CD4-positive, alpha-beta T cell (primary cell): Measurements from ENCODE around the gene MAMLD1. TPM values are rescaled to one million over a fixed set of nuclear protein-coding genes. Genes with fewer than 3 reads are reported as not detected.

Source experiments
- ATAC-seq: fragments of 200-7000 bp; cut with Tn5 transposase; one replicate; pipeline ENCODE4 v1.10.0; 2022; ENCODE audit warnings: mild to moderate bottlenecking; ENCODE audit not compliant: poor library complexity
- CTCF ChIA-PET: fragments of 350-600 bp; sonication (Branson Sonifier 250); formaldehyde crosslinking; loops from one replicate; lab custom pipeline; 2021; ENCODE audit warnings: antibody characterized with exemption, inconsistent platforms; lab: Charles Lee
- POLR2A ChIA-PET: fragments of 350-600 bp; sonication (Branson Sonifier 250); formaldehyde crosslinking; loops from one replicate; lab custom pipeline; 2021; ENCODE audit warnings: antibody characterized with exemption, inconsistent platforms; lab: Charles Lee
- DNase-seq, 14 experiments: peaks; one replicate each; pipeline ENCODE4 v3.0.0-alpha.2; 2013 to 2020; ENCODE audit warnings: mixed read lengths in 2 of 14
- H3K27ac ChIP-seq, 2 donors: one replicate each; pipeline versions ENCODE4 v1.5.1 to v1.7.0; 2013; ENCODE audit warnings: low read length in 2 of 2, low read depth in 1 of 2, mild to moderate bottlenecking in 1 of 2
- H3K27me3 ChIP-seq, 2 experiments: 1 replicate in 1 of 2; 2 replicates in 1 of 2; pipeline versions ENCODE4 v1.6.1 to v1.7.0; 2013; ENCODE audit warnings: low read length in 2 of 2, control low read depth in 1 of 2, mild to moderate bottlenecking in 1 of 2, moderate library complexity in 1 of 2; ENCODE audit not compliant: insufficient read depth in 2 of 2, control insufficient read depth in 1 of 2
- H3K36me3 ChIP-seq: one replicate; pipeline ENCODE4 v1.6.1; 2013; ENCODE audit warnings: low read length, control low read depth; ENCODE audit not compliant: insufficient read depth
- H3K4me1 ChIP-seq: one replicate; pipeline ENCODE4 v1.6.1; 2013; ENCODE audit warnings: low read length, control low read depth; ENCODE audit not compliant: insufficient read depth
- H3K4me3 ChIP-seq: one replicate; pipeline ENCODE4 v1.5.1; 2013; ENCODE audit warnings: mild to moderate bottlenecking, low read length, moderate library complexity
- H3K9me3 ChIP-seq, 2 experiments: 1 replicate in 1 of 2; 2 replicates in 1 of 2; pipeline versions ENCODE4 v1.6.1 to v1.7.0; 2013; ENCODE audit warnings: low read length in 2 of 2, mild to moderate bottlenecking in 2 of 2, control low read depth in 1 of 2, moderate library complexity in 1 of 2; ENCODE audit not compliant: control insufficient read depth in 1 of 2, insufficient read depth in 1 of 2
- H3K27ac Mint-ChIP-seq: one replicate; pipeline ENCODE4 v1.8.0; 2020; ENCODE audit warnings: mixed read lengths
- H3K27me3 Mint-ChIP-seq: one replicate; pipeline ENCODE4 v1.8.0; 2021; ENCODE audit warnings: mixed read lengths
- H3K36me3 Mint-ChIP-seq: one replicate; pipeline ENCODE4 v1.8.0; 2021; ENCODE audit warnings: low read depth, mixed read lengths
- H3K4me1 Mint-ChIP-seq: one replicate; pipeline ENCODE4 v1.8.0; 2021; ENCODE audit warnings: low read depth, mixed read lengths
- H3K4me3 Mint-ChIP-seq: one replicate; pipeline ENCODE4 v1.8.0; 2020; ENCODE audit warnings: mild to moderate bottlenecking, mixed read lengths
- H3K9me3 Mint-ChIP-seq: one replicate; pipeline ENCODE4 v1.8.0; 2020; ENCODE audit warnings: mixed read lengths
- intact Hi-C, 2 experiments: fragments of 100-400 bp; cut with DNase I in 1 of 2; cut with micrococcal nuclease in 1 of 2; formaldehyde crosslinking; loops; one replicate each; pipeline versions ENCODE4 v1.15.1 to v1.9.0; 2023 to 2025; cut with DNase I, micrococcal nuclease
- total RNA-seq, 174 experiments: library from RNA in 2 of 174; stranded (reverse) in 2 of 174; gene quantifications; one replicate each; pipeline ENCODE4 v1.2.3 and lab custom pipeline; 2021 to 2026
- TF ChIP-seq, protein P1 (sequence below): fragments of 200-600 bp; IDR thresholded peaks from one replicate; pipeline ENCODE4 v1.8.0; 2022; ENCODE audit warnings: antibody characterized with exemption, mild to moderate bottlenecking

Gene MAMLD1
- total RNA-seq, 2 experiments from 2014 or later = 0.45 to 0.96 TPM

DNA sequence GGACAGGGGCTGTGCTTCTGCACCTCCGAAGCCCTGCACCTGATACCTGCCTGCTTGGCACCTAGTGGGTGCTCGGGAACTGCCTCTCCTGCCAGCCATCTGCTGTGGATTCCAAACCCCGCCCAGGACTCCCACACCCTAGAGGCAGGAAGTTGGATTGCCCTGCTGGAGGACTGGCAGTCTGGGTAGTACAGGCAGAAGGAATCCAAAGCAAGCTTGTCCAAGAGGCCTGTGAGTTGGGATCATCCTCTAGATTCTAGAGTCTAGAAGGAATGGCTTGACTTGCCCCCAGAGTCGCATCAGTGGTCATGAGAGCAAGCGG, 140.7 kb downstream of the MAMLD1 start:
- no peak overlapping the region for H3K27ac ChIP-seq
- ChIA-PET CTCF (no interaction called here), POLR2A (no interaction called here)
- no peak overlapping the region for H3K4me3 ChIP-seq
- H3K36me3 ChIP-seq = no peaks in the 10 kb centered on the region
- Mint-ChIP-seq H3K4me1 (no peaks in the 10 kb centered on the region), H3K27ac (no peak overlapping the region), H3K27me3 (no peaks in the 10 kb centered on the region), H3K4me3 (no peak overlapping the region), H3K36me3 (no peaks in the 10 kb centered on the region), H3K9me3 (no peaks in the 10 kb centered on the region)
- DNase-seq (no peak), ATAC-seq (no peak)
- H3K4me1 ChIP-seq = no peaks in the 10 kb centered on the region
- TF ChIP-seq, protein P1, sequence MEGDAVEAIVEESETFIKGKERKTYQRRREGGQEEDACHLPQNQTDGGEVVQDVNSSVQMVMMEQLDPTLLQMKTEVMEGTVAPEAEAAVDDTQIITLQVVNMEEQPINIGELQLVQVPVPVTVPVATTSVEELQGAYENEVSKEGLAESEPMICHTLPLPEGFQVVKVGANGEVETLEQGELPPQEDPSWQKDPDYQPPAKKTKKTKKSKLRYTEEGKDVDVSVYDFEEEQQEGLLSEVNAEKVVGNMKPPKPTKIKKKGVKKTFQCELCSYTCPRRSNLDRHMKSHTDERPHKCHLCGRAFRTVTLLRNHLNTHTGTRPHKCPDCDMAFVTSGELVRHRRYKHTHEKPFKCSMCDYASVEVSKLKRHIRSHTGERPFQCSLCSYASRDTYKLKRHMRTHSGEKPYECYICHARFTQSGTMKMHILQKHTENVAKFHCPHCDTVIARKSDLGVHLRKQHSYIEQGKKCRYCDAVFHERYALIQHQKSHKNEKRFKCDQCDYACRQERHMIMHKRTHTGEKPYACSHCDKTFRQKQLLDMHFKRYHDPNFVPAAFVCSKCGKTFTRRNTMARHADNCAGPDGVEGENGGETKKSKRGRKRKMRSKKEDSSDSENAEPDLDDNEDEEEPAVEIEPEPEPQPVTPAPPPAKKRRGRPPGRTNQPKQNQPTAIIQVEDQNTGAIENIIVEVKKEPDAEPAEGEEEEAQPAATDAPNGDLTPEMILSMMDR = no peak
- intact Hi-C loops = no loop called here
- no peaks in the 10 kb centered on the region for H3K9me3 ChIP-seq
- H3K27me3 ChIP-seq = no peaks in the 10 kb centered on the region

DNA sequence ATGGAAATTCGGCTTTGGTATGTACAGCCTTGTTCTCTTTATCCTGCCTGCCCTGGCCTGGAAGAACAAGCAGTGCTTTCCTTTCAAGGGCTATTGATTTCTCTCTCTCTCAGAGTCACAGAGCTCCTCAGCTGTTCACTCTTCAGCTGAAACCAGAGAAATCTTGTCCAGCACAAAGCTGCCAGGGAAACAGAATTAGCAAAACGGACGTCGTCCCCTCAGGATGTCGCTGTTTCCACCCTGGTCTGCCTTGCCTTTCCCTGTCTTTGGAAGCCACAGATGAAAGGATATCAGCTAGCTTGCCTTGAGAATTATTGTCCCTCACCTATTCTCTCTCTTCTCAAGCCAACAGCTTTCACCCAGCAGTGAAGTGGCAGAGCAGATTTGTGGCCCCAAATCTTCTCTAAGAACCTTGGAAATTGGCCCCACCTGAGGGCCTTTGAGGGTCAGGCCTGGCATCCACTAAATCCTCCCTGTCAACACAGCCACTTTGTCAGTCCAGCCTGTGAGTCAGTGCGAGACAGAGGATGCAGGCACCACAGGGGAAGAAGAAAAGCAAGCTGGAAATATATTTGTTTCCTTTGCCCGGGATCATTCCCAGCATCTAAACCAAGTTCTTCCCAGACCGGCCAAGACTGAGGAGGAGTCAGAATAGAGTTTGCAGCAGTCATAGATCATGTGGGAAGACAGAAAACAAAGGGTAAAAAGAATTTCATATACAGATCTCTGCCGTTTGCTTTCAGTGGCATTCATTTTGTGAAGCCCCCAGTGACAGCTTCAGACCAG, 141.5 kb downstream of the MAMLD1 start:
- H3K4me3 Mint-ChIP-seq = no peak overlapping the region
- intact Hi-C loops = no loop called here
- POLR2A ChIA-PET = no interaction called here
- H3K36me3 Mint-ChIP-seq = no peaks in the 10 kb centered on the region
- CTCF ChIA-PET = no interaction called here
- no peaks in the 10 kb centered on the region for H3K9me3 Mint-ChIP-seq
- ATAC-seq (no peak), DNase-seq (no peak)
- no peaks in the 10 kb centered on the region for H3K4me1 ChIP-seq
- no peaks in the 10 kb centered on the region for H3K4me1 Mint-ChIP-seq
- H3K27ac ChIP-seq = no peak overlapping the region
- H3K27ac Mint-ChIP-seq = no peak overlapping the region
- H3K4me3 ChIP-seq = no peak overlapping the region
- no peaks in the 10 kb centered on the region for H3K36me3 ChIP-seq
- H3K27me3 ChIP-seq = no peaks in the 10 kb centered on the region
- H3K27me3 Mint-ChIP-seq = no peaks in the 10 kb centered on the region
- H3K9me3 ChIP-seq = no peaks in the 10 kb centered on the region
- TF ChIP-seq, protein P1 = no peak

DNA sequence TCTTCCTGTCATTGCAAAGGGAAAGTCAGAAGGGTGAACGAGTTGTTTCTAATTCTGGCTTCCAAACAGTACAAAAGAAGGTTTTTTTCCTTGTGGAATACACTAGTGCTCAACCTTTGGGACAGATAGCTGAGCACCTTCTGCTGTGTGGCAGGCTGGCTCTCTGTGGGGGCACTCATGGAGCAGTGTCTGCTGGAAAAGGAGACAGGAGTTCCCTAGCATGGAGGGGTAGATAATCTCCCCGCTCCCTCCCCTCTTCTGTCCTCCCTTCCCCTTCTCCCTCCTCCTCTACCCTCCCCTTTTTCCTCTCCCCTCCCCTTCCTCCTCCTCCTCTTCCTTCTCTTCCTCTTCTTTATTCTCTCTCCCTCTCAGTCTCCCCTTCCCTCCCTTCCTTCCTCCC, 142.9 kb downstream of the MAMLD1 start:
- H3K4me3 ChIP-seq = no peak overlapping the region
- intact Hi-C loops = no loop called here
- no peaks in the 10 kb centered on the region for H3K36me3 Mint-ChIP-seq
- TF ChIP-seq, protein P1 = no peak
- no peaks in the 10 kb centered on the region for H3K4me1 Mint-ChIP-seq
- H3K27ac ChIP-seq = no peak overlapping the region
- no peaks in the 10 kb centered on the region for H3K27me3 Mint-ChIP-seq
- CTCF ChIA-PET = no interaction called here
- no peaks in the 10 kb centered on the region for H3K27me3 ChIP-seq
- no peak for ATAC-seq
- no peak overlapping the region for H3K27ac Mint-ChIP-seq
- no peaks in the 10 kb centered on the region for H3K36me3 ChIP-seq
- no peak overlapping the region for H3K4me3 Mint-ChIP-seq
- no peak for DNase-seq
- no peaks in the 10 kb centered on the region for H3K9me3 ChIP-seq
- no peaks in the 10 kb centered on the region for H3K4me1 ChIP-seq
- POLR2A ChIA-PET = no interaction called here
- no peaks in the 10 kb centered on the region for H3K9me3 Mint-ChIP-seq
